IPS-NIHi11 (cell line): ENCODE results near the gene TCF7L1.

ENCODE experiments used
- DNase-seq: peaks from one replicate; pipeline ENCODE4 v3.0.0; 2012; ENCODE audit warnings: mixed read lengths, low spot score

The TCF7L1 gene

DNA sequence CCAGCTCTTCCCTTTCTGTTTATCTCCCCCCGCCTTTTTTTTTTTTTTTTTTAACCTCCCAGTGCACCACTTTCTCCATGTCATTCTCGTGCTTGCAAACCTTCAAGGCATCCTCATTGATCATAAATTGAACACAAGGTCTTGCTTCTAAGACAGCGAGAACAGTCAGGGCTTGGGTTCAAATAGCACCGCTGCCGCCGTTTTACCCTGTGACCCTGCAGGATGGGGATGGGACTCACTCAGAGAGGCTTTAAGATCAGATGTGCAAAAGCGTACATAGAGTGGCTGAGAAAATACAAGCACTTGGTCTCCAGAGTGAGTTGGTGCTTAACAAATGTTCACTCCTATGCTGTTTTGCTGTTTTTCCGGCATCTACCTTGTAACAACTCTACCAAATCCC is 93.6 kb downstream of the TCF7L1 start:
- no peak for DNase-seq

DNA sequence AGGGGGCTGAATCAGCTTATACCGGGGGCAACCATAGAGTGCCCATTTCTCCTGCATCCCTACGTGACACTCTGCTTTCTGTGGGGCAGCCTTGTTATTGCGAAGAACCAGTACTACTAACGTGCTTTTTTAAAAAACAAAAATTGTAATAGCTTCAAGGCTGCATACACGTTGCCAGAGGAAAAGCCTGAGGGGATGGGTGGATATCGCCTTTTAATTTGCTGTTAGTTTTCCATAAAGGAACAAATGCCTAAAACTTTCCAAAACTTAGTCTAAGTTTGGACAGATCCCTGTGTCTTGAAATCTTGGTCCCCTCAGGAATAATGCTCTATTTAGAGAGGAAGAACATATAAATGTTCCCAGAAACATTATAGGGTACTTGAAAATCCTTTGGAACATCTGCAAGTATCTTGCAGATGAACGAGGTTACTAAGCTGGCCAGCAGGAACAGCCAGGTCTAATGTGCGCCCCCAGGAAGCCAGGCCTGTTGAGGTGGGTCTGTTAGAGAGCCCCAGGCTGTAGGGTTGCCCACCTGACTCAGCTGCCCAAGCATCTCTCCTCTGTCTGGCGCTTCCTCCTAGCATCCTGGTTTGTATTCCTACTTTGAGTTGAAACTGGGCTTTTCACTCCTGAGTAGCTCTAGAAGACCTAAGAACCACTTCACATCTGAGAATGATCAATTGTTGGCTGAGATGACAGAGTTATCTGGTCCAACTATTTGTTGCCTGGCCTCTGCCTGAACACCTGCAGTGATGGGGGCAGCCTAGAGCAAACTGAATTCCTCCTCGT is 97.7 kb downstream of the TCF7L1 start:
- DNase-seq: peak; percentile 36

DNA sequence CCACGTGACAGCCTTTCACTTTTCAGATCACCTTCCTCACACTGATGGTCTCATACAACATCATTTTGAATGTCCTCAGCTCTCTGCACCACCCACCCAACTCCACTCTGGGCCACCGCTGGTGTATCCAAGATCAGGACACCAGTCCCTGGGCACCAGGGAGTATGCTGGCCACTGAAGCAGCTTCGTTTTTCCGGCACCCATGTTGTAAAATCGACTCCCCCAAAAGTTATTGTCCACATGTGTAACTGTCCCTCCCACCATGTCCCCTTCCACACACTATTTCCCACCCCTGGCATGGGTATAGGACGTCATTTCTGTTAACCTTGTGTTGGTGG is 98.2 kb downstream of the TCF7L1 start:
- no peak for DNase-seq

DNA sequence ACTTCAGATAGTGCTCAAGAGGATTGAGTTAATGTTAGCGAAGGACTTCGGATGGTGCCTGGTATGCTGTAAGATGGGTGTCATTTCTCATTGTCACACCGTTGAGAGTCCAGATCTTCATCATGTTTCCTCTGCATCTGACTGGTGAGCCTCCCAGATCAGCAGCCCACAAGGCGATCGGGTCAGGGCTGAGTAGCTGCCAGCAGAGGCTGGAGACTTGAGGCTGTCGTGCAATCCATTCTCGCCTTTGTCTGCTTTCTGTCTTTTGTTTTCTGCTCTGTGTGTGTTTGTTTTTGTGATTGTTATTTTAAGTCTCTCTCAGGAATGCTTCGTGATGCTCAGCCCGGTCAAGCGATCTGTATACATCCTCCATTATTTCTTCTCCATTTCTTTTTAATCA is 98.8 kb downstream of the TCF7L1 start:
- DNase-seq: peak; percentile 41

DNA sequence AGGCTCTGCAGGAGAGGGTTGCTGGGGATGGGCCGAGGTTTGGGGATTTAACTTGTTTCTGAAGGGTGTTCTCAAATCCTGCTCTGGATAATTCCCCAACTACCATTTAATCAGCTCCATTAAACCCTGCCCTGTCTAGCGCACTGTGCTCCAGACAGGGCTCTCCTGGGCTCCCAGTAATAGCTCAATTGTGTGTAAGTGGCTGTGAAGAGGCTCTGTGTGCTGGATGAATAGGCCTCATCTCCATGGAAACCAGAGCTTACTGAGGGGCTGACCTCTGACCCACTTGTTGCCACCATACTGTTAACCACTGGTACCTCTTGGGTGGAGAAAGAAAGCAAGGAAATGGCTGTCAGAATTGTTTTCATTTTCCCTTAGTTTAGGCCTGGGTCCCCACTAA is 101.7 kb downstream of the TCF7L1 start:
- DNase-seq: peak; percentile 46

DNA sequence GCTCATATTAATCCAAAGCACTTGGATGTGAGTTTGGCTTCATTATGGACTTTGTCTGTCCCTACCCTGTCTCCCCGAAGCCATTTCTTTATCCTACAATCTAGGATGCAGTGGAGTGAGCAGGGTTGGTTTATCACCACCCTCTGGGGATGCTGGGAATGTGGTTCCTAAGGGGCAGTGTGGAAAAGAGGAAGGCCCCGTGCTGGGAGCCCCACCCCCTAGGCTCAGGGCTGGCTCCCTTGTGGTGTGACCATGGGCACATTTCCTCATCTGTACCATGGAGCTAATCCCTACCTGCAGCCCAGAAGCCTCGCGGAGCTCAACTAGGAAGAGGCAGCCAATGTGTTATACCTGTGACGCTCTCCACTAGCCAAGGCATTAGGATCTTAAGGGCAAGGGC is 102.1 kb downstream of the TCF7L1 start:
- DNase-seq: no peak

DNA sequence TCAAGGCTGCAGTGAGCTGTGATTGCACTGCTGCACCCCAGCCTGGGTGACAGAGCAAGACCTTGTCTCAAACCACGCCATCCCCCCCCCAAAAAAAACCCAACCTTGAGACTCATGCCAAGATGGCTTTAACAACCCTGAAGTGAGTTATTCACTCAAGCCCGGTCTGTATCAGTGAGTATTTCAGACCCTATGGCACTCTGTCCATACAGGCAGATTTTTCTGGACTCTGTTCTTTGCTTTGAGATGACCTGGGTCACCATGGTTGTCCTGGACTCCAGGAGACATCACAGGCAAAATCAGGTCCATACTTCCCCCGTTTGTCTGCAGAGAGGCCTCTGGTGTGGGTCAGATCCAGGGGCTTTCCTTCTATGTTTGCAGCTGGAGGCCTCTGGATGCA is 102.9 kb downstream of the TCF7L1 start:
- DNase-seq: no peak

DNA sequence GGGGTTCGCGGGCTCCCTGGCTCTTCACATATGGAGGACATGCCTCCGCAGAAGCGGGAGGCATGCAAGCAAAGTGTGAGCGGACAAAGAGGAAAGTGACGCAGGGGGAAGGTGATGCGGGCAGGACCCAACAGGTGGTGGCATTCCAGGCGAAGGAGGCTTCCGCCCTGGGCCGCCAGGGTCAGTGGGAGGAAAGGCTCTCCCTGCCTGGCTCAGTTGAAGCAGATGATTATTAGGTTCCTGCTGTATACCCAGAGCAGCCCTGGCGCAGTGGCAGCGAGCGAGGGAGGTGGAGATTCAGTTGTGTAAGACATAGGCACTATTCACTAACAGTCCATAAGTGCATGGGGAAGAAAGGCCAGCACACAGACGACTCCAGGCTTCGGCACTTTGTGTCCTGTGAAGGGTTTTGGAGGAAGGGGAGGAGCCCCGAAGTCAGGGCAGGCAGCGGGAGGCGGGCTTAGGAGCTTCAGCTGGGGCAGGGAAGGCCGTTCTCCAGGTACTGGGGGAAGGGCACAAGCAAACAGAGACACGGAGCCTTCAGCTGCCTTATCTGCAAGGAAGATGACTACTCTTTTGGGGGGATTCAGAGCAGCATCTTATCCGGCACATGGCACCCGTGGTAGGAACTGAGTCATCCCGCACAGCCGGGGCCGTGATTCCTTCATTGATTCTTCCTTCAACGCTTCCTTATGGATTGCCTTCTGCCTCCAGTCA is 104.8 kb downstream of the TCF7L1 start:
- DNase-seq: peak; percentile 69

DNA sequence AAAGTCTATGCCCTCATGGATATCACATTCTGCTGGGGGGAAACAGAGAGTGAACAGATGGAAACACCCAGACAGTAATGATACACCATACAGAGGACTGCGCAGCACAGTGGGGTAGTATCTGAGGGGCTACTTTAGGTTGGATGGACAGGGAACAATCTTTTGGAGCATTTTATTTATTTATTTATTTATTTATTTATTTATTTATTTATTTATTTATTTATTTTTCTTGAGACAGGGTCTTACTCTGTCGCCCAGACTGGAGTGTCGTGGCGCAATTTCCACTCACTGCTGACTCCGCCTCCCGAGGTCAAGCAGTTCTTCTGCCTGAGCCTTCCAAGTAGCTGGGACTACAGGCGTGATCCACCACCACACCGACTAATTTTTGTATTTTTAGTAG is 105.4 kb downstream of the TCF7L1 start:
- DNase-seq: no peak

DNA sequence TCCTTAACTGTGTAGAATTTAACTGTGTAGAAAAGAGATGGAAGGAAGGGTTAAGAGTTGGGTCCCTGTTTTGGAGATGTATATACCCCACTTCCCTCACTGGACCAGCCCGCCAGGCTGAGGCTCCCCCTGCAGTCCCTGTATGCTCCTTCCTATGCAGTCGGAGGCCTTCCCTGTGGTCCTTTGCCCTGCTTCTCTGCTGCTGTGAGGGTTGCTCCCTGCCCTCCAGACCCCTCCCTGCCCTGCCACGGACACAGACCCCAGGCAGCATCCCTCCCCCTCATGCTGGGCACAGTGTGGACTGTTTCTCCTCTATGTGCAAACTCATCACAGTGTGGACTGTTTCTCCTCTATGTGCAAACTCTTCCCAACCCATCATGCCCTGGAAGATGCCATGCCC is 105.9 kb downstream of the TCF7L1 start:
- DNase-seq: no peak

DNA sequence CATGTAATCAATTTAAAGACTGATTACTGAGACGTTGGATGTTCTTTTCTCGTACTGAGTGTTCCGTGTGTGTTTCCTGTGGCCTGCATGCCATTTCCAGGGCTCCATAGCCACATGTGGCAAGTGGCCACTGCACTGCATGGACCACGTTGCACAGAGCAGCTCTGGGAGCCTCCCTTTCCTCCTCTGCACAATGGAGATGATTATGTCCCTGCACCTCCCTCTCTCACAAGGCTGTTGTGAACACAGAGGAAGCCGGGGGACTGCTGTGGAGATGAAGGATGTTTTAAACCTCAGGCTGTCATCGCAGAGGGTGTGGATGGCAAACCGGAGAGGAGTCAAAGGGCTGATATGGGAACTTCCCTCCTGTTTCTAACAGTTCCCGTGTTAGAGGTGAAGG is 106.9 kb downstream of the TCF7L1 start:
- DNase-seq: no peak

DNA sequence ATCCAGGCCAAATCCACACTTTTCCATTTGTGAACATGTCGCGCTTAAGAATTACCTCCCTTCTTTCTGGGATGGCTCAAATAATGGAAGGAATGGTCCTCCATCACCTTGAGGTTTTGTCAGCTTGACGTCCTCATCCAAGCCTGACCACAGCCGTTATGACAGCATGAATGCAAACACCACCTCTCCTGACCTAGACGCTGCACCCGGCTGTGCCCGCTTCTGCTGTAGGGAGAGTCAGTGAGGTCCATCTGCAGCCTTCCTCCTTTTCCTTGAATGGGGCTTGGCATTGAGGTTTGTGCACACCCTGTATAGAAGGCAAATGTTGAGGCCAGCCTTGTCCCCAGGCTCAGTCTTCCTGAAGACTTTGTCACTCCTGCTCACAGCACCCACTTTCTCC is 109.1 kb downstream of the TCF7L1 start:
- DNase-seq: no peak

DNA sequence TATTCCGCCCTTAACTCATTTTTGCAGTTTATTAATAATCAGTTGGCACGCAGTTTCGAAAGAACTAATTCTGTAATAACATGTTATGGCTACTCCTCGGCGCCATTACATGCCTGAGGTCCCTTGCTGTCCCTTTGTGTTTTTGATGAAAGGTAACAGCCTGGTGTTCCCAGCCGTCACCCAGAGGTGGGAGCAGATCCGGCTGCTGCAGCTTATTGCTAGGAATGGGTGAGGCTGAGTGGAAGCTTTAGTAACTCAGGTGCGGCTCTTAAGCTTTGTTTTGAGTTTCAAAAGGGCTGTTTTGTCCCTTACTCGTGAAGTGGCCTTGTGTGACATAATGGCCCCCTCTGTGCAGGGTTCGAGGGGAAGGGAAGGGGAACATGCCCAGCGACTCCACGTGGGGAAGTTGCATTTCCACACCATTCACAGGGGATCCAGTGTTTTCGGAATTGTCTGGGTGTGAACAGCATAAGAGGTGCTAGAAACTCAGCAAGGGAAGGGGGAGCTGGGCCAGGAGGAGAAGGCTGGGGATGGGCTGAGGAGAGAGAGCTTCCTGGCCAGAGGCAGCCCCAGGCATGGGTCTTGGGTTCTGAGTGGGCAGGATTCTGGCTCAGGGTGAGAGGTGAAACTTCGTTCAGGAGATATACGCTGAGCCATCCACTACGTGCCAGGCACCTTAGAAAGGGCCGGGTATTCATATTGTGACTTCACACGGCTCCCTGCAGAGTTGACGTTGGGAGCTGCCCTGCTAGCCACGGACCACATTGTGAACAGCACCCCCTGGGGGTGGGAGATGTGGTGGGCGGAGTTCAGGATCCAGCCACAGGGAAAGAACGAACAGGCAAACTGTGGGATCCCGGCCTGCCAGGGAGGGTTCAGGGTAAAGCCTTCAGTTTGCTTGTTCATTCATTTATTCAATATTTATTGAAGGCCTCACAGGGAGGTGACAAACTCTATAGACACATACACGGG is 110.2 kb downstream of the TCF7L1 start:
- peak; percentile 74 for DNase-seq

DNA sequence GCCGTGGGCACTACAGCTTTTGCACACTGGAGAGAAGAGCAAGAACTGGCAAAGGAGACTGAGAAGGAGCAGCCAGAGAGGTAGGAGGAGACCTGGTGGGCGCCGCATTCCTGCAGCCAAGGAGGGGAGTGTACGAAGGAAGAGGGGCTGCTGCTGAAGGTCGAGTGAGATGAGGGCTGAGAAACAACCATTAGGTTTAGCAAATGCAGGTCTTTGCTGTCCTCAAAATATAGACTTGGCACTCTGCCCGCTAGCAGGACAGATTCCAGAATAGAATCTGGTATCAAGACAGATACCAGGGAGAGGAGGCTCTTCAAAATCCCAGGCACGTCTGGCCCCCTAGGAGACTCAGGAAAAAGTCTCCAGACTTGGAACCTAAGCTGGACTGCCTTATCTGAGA is 111.6 kb downstream of the TCF7L1 start:
- DNase-seq: no peak

DNA sequence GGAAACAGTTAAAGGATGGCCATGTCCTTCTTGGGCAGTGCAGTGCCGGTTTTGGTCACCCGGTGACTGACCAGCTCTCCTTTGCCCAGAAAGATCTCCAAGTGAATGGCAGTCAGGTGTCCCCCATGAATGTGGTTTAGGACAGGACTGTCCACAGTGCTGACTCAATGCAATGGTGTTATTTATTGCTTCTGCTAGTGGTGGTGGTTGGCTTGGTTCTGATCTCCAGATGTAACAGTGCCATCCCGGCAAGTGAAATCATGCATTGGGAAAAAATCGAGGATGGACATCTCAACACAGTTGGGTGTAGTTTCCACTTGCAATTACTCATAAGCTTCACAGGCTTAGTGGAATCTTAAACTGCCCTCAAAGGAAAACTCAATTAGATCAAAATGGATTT is 112.7 kb downstream of the TCF7L1 start:
- DNase-seq: no peak

DNA sequence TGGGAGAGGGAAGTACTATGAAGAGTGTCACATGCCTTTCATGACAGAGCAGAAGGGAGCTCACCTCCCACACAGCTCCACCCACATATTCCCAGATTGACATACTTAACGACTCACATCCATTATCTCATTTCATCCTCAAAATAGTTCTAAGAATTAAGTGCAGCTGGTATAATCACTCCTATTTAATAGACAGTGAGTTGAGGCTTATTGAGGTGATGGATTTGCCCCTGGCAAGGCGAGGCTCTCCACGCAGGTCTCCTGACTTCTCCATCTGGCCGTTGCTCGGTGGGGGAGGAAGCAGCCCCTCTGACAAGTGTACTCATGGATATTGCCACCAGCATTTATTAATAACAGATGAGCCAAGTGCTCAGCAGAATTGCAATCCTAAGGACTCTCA is 113.2 kb downstream of the TCF7L1 start:
- no peak for DNase-seq

DNA sequence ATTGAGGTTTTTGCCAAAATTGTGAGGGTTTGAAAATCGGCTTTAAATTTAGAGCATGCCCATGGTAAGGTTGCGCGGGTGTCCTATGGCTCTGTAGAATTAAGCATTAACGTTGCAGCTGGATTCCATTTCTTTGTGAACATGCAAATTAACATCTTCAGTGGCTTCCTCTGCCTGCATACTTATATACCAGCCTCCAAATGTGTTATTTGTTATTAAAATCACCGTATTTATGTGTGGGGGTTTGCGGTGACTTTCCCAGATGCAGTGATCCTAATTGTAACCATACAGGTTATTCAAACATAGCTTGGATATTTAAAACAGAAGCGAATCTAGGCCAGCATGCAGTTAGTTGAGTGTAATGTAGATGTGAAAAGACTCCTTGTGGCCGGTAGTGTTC is 114.4 kb downstream of the TCF7L1 start:
- no peak for DNase-seq

DNA sequence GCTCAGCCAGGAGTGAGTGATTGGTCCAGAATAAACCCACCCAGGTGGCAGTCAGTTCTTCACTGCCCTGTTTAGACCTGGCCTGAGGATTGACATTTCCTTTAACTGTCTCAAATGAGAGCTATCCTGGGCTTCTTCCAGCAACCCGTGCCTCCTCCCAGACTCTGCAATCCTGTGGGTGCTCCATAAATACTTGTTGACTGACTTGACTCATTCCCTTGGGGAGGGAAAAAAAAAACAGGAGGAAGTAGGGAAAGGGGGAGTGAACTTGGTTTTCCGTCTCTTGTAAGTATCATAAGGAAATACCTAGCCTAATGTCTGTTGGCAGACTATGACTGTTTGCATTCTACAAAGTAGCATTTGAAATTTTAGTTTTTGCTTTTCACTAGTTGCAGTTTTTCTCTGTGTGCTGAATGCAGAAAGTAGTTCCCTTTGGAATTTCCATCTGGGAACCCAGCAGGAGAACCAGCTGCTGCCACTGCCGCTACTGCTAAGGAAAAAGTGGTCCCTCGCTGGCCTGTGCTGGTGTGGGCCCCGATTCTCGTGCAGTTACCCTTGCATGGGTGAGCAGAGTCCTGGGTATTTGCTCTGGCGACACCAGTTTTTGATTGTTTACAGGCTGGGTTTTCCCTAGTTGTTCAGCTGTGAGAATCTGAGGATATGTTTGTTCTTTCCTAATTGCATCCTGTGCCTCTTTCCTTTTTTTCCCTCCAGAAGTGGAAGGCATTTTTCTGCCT is 115.7 kb downstream of the TCF7L1 start:
- DNase-seq: no peak

DNA sequence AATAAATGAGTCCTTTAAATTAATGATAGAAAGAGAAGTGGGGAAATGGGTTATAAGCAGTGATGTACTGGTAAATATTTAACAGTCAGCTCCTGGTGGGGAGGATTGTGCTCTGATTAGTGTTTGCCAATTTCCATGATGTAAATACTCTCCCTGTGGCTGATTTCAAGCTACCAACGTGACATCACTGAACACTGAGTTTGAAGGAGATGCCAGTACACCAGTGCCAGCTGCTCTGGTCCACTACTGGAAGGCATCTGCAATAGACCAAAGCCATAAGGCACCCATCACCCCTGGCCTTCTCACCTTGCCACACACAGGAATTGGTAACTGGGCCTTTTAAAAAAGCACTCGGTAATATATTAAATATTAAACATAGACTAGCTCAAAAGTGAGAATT is 116.9 kb downstream of the TCF7L1 start:
- DNase-seq: no peak

DNA sequence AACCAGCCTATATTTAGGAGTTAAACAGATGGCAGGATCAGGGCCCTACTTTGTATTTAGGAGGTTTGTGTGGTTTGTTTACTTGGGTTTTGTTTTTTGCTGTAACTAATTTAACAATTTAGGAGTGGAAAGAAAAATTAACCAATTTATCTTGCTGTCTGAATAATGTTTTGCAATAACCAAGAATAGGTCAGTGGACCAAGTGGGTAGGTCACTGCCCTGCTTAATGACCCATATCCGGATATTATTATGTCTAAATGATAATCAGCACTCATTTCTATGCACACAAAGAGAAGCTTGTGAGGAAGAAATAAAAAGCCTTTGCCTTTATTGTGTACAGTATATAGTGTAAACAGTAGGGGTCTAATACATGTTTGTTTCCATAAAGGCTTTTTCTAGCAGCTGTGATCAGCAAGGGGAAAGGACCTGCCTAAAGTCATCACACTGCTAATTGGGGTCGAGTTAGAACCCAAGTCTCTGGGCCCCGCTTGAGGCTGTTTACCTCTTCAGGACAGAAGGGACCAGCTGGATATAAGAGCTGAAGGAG is 118.0 kb downstream of the TCF7L1 start:
- no peak for DNase-seq

DNA sequence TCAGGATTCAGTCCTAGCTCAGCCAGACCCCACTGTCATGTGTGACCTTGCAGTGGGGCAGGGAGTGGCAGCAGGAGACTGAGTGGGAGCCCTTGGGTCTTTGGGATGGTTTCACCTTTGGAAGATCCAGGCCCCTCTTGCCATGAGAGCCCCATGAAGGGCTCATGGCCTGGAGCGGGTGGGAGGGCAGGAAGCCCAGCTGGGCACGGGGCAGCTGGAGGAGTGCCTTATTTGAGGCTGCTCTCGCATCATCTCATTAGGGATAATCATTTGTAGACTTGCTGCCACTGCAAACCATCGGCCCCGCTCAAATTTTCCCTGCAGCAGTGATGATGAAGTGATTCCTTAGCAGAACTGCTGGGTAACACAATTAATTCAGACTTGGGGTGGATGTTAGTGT is 120.7 kb downstream of the TCF7L1 start:
- no peak for DNase-seq
